ENCODE data around the gene TMEM156. TPM values are rescaled to one million over a fixed set of nuclear protein-coding genes. Genes with fewer than 3 reads are reported as not detected.

The TMEM156 gene
- total RNA-seq, 6 experiments from 2014 or later, result 0.29 to 2.8 (median 1.2) TPM; not detected in 1

GRCh38 chr4:39024311-39024865 is 7.8 kb downstream of the TMEM156 start:
- Histone ChIP-seq H3K27me3 (no peaks in the 10 kb centered on the region), H3K4me3 (no peak overlapping the region), H3K36me3 (no peaks in the 10 kb centered on the region), H3K4me1 (no peaks in the 10 kb centered on the region), H3K27ac (no peak overlapping the region), H3K9me3 (no peaks in the 10 kb centered on the region)
- intact Hi-C loops (cut with DNase I), result no loop called here
- TF ChIP-seq CTCF (IDR thresholded peaks at IDR 0.05), result no peak
- no peak for TF ChIP-seq POLR2A (IDR thresholded peaks at IDR 0.05)
- no peak for ATAC-seq
- DNase-seq, result no peak
- 87% methylated on average over 3 of the region's 3 CpGs for WGBS (ENCODE audit: insufficient coverage, low coverage, low lambda C conversion rate, missing lambda C conversion rate)

- Histone ChIP-seq H3K4me3 (no peak overlapping the region), H3K36me3 (no peaks in the 10 kb centered on the region), H3K27me3 (no peaks in the 10 kb centered on the region), H3K9me3 (no peaks in the 10 kb centered on the region), H3K27ac (no peak overlapping the region), H3K4me1 (no peaks in the 10 kb centered on the region)
- intact Hi-C loops (cut with DNase I), result no loop called here
- TF ChIP-seq POLR2A (IDR thresholded peaks at IDR 0.05), result no peak
- TF ChIP-seq CTCF (IDR thresholded peaks at IDR 0.05), result no peak
- DNase-seq (no peak), ATAC-seq (no peak)
- 75% methylated on average over 1 of the region's 1 CpG for WGBS (ENCODE audit: insufficient coverage, low coverage, low lambda C conversion rate, missing lambda C conversion rate)
Observed at GRCh38 chr4:39023059-39023458, 9.2 kb downstream of the TMEM156 start.

- 69% methylated on average over 2 of the region's 2 CpGs for WGBS (ENCODE audit: insufficient coverage, low coverage, low lambda C conversion rate, missing lambda C conversion rate)
- DNase-seq (no peak), ATAC-seq (no peak)
- TF ChIP-seq POLR2A (IDR thresholded peaks at IDR 0.05) (no peak), CTCF (IDR thresholded peaks at IDR 0.05) (no peak)
- intact Hi-C loops (cut with DNase I), result no loop called here
- Histone ChIP-seq H3K9me3 (no peaks in the 10 kb centered on the region), H3K27ac (no peak overlapping the region), H3K36me3 (no peaks in the 10 kb centered on the region), H3K27me3 (no peaks in the 10 kb centered on the region), H3K4me1 (no peaks in the 10 kb centered on the region), H3K4me3 (no peak overlapping the region)
Observed at GRCh38 chr4:39022241-39022640, 10.0 kb downstream of the TMEM156 start.

- TF ChIP-seq POLR2A (IDR thresholded peaks at IDR 0.05) (no peak), CTCF (IDR thresholded peaks at IDR 0.05) (no peak)
- WGBS (ENCODE audit: insufficient coverage, low coverage, low lambda C conversion rate, missing lambda C conversion rate), result 92% methylated on average over 3 of the region's 3 CpGs
- Histone ChIP-seq H3K27ac (no peak overlapping the region), H3K9me3 (no peaks in the 10 kb centered on the region), H3K27me3 (no peaks in the 10 kb centered on the region), H3K4me1 (no peaks in the 10 kb centered on the region), H3K4me3 (no peak overlapping the region), H3K36me3 (no peaks in the 10 kb centered on the region)
- DNase-seq (no peak), ATAC-seq (no peak)
- intact Hi-C loops (cut with DNase I), result no loop called here
Observed at GRCh38 chr4:39021631-39022030, 10.6 kb downstream of the TMEM156 start.

GRCh38 chr4:39020130-39020529 is 12.1 kb downstream of the TMEM156 start:
- H3K27me3 ChIP-seq, result no peaks in the 10 kb centered on the region
- intact Hi-C loops (cut with DNase I), result no loop called here
- DNase-seq (no peak), ATAC-seq (no peak)
- H3K4me3 ChIP-seq, result no peak overlapping the region
- H3K27ac ChIP-seq, result no peak overlapping the region
- no peak for TF ChIP-seq POLR2A (IDR thresholded peaks at IDR 0.05)
- TF ChIP-seq CTCF (IDR thresholded peaks at IDR 0.05), result no peak
- no peaks in the 10 kb centered on the region for H3K4me1 ChIP-seq
- H3K36me3 ChIP-seq, result no peaks in the 10 kb centered on the region
- WGBS (ENCODE audit: insufficient coverage, low coverage, low lambda C conversion rate, missing lambda C conversion rate), result 65% methylated on average over 4 of the region's 4 CpGs
- H3K9me3 ChIP-seq, result no peaks in the 10 kb centered on the region

Measured in right lobe of liver (tissue), 6 donors.